Adrenal gland (tissue), 12 donors: ENCODE measurements around the gene CAPN7. TPM values are rescaled to one million over a fixed set of nuclear protein-coding genes. Genes with fewer than 3 reads are reported as not detected.
A peak's percentile ranks its signal among the peaks of the same experiment; 100 is the strongest.

Experiments
- DNase-seq, 7 donors: peaks; one replicate each; pipeline ENCODE4 v3.0.0-alpha.2; 2019 to 2020
- H3K27ac ChIP-seq, 5 donors: fragments of 200-600 bp; sonication (generic) in 4 of 5; 1 replicate in 3 of 5; 2 replicates in 2 of 5; pipeline versions ENCODE4 v1.5.1 to v1.8.0; 2016 to 2020; ENCODE audit warnings: mild to moderate bottlenecking in 1 of 5
- H3K27me3 ChIP-seq: fragments of 200-600 bp; 2 replicates; pipeline ENCODE4 v1.8.0; 2021
- H3K36me3 ChIP-seq, 2 donors: fragments of 200-600 bp; replicated peaks in 1 of 2; 1 replicate in 1 of 2; 2 replicates in 1 of 2; pipeline versions ENCODE4 v1.5.1 to v1.8.0; 2018 to 2022
- H3K4me1 ChIP-seq, 2 donors: fragments of 200-600 bp; replicated peaks in 1 of 2; 1 replicate in 1 of 2; 2 replicates in 1 of 2; pipeline versions ENCODE4 v1.5.1 to v1.8.0; 2018 to 2021
- H3K4me3 ChIP-seq, 4 donors: fragments of 200-600 bp; sonication (generic) in 3 of 4; one replicate each; pipeline ENCODE4 v1.5.1; 2016 to 2018
- H3K9me3 ChIP-seq, 3 donors: fragments of 200-600 bp; sonication (generic) in 1 of 3; replicated peaks in 1 of 3; 1 replicate in 2 of 3; 2 replicates in 1 of 3; pipeline versions ENCODE4 v1.5.1 to v1.8.0; 2016 to 2021
- POLR2A ChIP-seq, 2 donors: fragments of 450-650 bp; IDR thresholded peaks; one replicate each; pipeline ENCODE4 v1.6.1; 2017; ENCODE audit warnings: antibody characterized with exemption in 2 of 2, mild to moderate bottlenecking in 2 of 2, moderate library complexity in 1 of 2
- WGBS, 4 donors: extraction: QIAGEN DNeasy Blood & Tissue Kit in 2 of 4; methylation state at CpG; one replicate each; pipeline versions ENCODE4 v1.1.5 to v1.1.7; 2013 to 2017; 5-methylcytosine and 5-hydroxymethylcytosine counted together
- intact Hi-C, 2 donors: fragments of 100-400 bp; cut with DNase I; formaldehyde crosslinking; loops; one replicate each; pipeline versions ENCODE4 v1.14.1 to v1.15.0; 2022 to 2023
- polyA plus RNA-seq, 3 donors: library from polyadenylated mRNA; stranded (reverse); fragments of 200-250 nt in 2 of 3; fragments of 350-450 nt in 1 of 3; fragmentation: Illumina TruSeq in 1 of 3; extraction: RNeasy Lipid Tissue Mini Kit (QIAGEN cat#74804) in 1 of 3; gene quantifications; one replicate each; pipeline ENCODE4 v1.2.3, GENCODE V29; 2013 to 2014
- total RNA-seq, 9 donors: library from RNA; depleted of rRNA in 4 of 9; stranded (reverse); fragments of >200 nt in 4 of 9; fragments of 120-200 nt in 1 of 9; fragmentation: NEBNext Ultra II Directional in 1 of 9; extraction: Animal tissue kit (Norgen Biotek cat#: 25700) in 1 of 9; gene quantifications; one replicate each; pipeline versions ENCODE4 v1.1.0 to v1.2.4, GENCODE V29; 2013 to 2023
- TF ChIP-seq, protein P1 (sequence below), 6 experiments: fragments of 450-650 bp in 4 of 6; fragments of 200-600 bp in 2 of 6; sonication (generic) in 1 of 6; IDR thresholded peaks; 1 replicate in 5 of 6; 2 replicates in 1 of 6; pipeline versions ENCODE4 v1.5.1 to v1.8.0; 2016 to 2021; ENCODE audit warnings: antibody characterized with exemption in 6 of 6, mild to moderate bottlenecking in 2 of 6, moderate library complexity in 1 of 6
- donor health status: healthy with polysubstance abuse.
- donor health status: Bipolar disorder and iron deficiency.
- donor health status: DM: yes; HTN: yes; CAD: no.
- donor health status: DM: no; HTN: no; CAD: no.
- donor health status: DM: no; HTN: no; CAD: no.
- donor health status: DM: yes; HTN: yes; CAD: no.

Gene CAPN7
- total and polyA plus RNA-seq, 12 donors: 14.4 to 54.9 (median 36.5) TPM

- H3K27ac ChIP-seq: peak overlapping the region in 4 of 5 donors; percentile 11 to 94 (median 66)
- no peak for TF ChIP-seq POLR2A (IDR thresholded peaks at IDR 0.05)
- TF ChIP-seq, protein P1, sequence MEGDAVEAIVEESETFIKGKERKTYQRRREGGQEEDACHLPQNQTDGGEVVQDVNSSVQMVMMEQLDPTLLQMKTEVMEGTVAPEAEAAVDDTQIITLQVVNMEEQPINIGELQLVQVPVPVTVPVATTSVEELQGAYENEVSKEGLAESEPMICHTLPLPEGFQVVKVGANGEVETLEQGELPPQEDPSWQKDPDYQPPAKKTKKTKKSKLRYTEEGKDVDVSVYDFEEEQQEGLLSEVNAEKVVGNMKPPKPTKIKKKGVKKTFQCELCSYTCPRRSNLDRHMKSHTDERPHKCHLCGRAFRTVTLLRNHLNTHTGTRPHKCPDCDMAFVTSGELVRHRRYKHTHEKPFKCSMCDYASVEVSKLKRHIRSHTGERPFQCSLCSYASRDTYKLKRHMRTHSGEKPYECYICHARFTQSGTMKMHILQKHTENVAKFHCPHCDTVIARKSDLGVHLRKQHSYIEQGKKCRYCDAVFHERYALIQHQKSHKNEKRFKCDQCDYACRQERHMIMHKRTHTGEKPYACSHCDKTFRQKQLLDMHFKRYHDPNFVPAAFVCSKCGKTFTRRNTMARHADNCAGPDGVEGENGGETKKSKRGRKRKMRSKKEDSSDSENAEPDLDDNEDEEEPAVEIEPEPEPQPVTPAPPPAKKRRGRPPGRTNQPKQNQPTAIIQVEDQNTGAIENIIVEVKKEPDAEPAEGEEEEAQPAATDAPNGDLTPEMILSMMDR (IDR thresholded peaks at IDR 0.05): no peak
- peaks cover 29 to 75% of the 10 kb centered on the region in 2 donors for H3K4me1 ChIP-seq
- intact Hi-C loops: no loop called here
- DNase-seq: no peak
- H3K4me3 ChIP-seq: no peak overlapping the region
- H3K36me3 ChIP-seq: no peaks in the 10 kb centered on the region
- 33 to 48% (median 44%) methylated on average over 4 of the region's 4 CpGs for WGBS, 4 donors
- H3K9me3 ChIP-seq: no peaks in the 10 kb centered on the region
- no peaks in the 10 kb centered on the region for H3K27me3 ChIP-seq
These were observed 73.2 kb downstream of the CAPN7 start for GRCh38 chr3:15279205-15279604.

DNA sequence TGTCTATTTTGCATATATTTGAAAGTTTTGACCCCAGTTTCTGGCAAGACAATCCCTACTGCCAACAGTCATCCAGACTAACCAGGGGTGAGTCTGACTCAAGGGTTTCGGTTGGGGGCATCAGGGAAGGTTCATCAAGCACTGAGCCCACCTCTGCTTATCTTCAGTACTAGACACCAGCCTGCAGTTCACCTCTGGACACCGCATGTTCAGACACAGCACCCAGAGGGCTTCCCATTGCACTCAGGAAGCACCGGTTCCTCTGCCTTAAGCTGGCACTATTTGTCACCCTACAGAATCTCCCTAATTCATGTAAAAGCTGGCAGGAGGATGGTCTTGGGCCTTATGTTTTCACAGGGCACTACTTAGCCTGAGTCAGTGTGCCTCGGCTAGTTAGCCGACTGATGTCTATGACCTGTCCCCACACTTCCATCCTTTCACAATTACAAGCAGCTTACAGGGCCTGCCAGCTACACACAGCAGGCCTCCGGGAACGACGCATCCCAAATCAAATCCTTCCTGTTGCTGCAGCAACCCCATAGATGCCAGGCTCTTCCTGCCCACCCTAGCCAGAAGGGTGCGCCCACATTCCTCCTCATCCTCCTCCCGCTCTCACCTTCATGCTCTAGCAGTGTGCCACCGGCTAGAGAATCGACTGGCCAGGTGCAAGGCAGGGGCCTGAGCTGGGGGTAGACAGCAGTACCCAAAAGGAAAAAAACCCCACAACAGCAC lies 73.8 kb downstream of the CAPN7 start:
- no peak for DNase-seq
- peak overlapping the region in 4 of 5 donors; percentile 41 to 94 (median 66) for H3K27ac ChIP-seq
- peaks cover 30 to 81% of the 10 kb centered on the region in 2 donors for H3K4me1 ChIP-seq
- H3K9me3 ChIP-seq: no peaks in the 10 kb centered on the region
- TF ChIP-seq, protein P1 (IDR thresholded peaks at IDR 0.05): no peak
- TF ChIP-seq POLR2A (IDR thresholded peaks at IDR 0.05): no peak
- no peaks in the 10 kb centered on the region for H3K36me3 ChIP-seq
- WGBS, 4 donors: 46 to 67% (median 53%) methylated on average over 9 to 12 of the region's 12 CpGs
- no peaks in the 10 kb centered on the region for H3K27me3 ChIP-seq
- intact Hi-C loops: no loop called here
- H3K4me3 ChIP-seq: no peak overlapping the region

DNA sequence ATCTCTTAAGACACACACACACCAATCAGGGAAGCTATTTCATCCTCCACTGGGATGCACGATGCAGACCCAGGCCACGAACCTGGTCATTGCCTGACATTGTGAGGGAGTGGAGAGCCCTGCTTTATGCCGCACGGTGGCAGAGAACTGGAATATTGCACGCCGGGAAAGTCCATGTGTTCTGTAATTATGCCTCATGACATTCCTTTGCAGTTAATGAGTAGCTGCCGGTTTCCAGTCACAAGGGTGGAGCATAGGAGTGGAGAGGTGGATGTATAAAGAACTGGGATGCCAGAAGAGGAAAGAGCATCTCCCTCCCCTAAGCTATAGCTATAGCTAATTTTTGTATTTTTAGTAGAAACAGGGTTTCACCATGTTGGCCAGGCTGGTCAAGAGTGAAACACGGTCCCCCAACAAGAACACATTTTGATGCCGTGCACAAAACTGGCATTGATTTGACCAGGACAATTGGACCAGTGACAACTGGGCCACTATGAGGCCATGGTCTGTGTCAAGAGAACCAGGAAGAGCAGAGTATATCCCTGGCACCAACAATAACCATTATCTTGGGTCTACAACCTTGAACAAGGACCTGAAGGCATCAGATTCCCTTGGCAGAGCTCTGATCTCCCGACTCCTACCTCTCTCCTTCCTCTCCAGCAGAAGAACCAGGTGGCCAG lies 74.9 kb downstream of the CAPN7 start:
- 72 to 82% (median 79%) methylated on average over 9 to 10 of the region's 10 CpGs for WGBS, 4 donors
- intact Hi-C loops: no loop called here
- H3K4me3 ChIP-seq: no peak overlapping the region
- TF ChIP-seq, protein P1 (IDR thresholded peaks at IDR 0.05): no peak
- TF ChIP-seq POLR2A (IDR thresholded peaks at IDR 0.05): no peak
- no peaks in the 10 kb centered on the region for H3K27me3 ChIP-seq
- peak overlapping the region in 3 of 5 donors; percentile 51 to 94 (median 84) for H3K27ac ChIP-seq
- no peaks in the 10 kb centered on the region for H3K9me3 ChIP-seq
- peaks cover 34 to 85% of the 10 kb centered on the region in 2 donors for H3K4me1 ChIP-seq
- peak in 1 of 7 donors; percentile 18 for DNase-seq
- peaks cover 0 to 3% of the 10 kb centered on the region in 2 donors for H3K36me3 ChIP-seq

- peaks cover 0 to 7% of the 10 kb centered on the region in 2 donors for H3K36me3 ChIP-seq
- no peak for DNase-seq
- no peaks in the 10 kb centered on the region for H3K27me3 ChIP-seq
- H3K4me1 ChIP-seq: peaks cover 39 to 83% of the 10 kb centered on the region in 2 donors
- intact Hi-C loops: no loop called here
- H3K9me3 ChIP-seq: no peaks in the 10 kb centered on the region
- H3K4me3 ChIP-seq: no peak overlapping the region
- WGBS, 4 donors: 81 to 88% (median 84%) methylated on average over 9 of the region's 9 CpGs
- TF ChIP-seq, protein P1 (IDR thresholded peaks at IDR 0.05): no peak
- TF ChIP-seq POLR2A (IDR thresholded peaks at IDR 0.05): no peak
- peak overlapping the region in 3 of 5 donors; percentile 51 to 94 (median 84) for H3K27ac ChIP-seq
These were observed 75.8 kb downstream of the CAPN7 start for GRCh38 chr3:15281817-15282216.
